NB4 (cell line): ENCODE data around the gene LANCL2.

Source experiments
- DNase-seq: peaks from one replicate; pipeline ENCODE4 v3.0.0; 2010; ENCODE audit warnings: low read depth
- H3K4me3 ChIP-seq: one replicate; pipeline ENCODE4 v1.5.1; 2011; ENCODE audit warnings: mild to moderate bottlenecking, low read depth, low read length, moderate library complexity
- CTCF ChIP-seq: IDR thresholded peaks from one replicate; pipeline ENCODE4 v1.5.1; 2012; ENCODE audit warnings: low read depth, low read length
- MAX ChIP-seq: IDR thresholded peaks from 2 replicates; pipeline ENCODE4 v1.6.1; 2011; ENCODE audit warnings: low read depth, low read length
- MYC ChIP-seq: IDR thresholded peaks from 2 replicates; pipeline ENCODE4 v1.6.1; 2011; ENCODE audit warnings: low read depth, low read length
- POLR2A ChIP-seq: IDR thresholded peaks from 2 replicates; pipeline ENCODE4 v1.6.1; 2011; ENCODE audit warnings: mild to moderate bottlenecking; ENCODE audit not compliant: insufficient read length; ENCODE audit errors: extremely low read depth

The LANCL2 gene

GRCh38 chr7:55458351-55458750 is 93.2 kb downstream of the LANCL2 start:
- no peak for DNase-seq
- TF ChIP-seq CTCF = no peak
- TF ChIP-seq MYC = no peak
- TF ChIP-seq MAX = no peak
- no peak for TF ChIP-seq POLR2A
- H3K4me3 ChIP-seq = no peak overlapping the region

GRCh38 chr7:55463686-55464262 is 98.6 kb downstream of the LANCL2 start:
- no peak for DNase-seq
- TF ChIP-seq POLR2A (no peak), MAX (no peak), CTCF (no peak)
- no peak overlapping the region for H3K4me3 ChIP-seq

- DNase-seq = no peak
- TF ChIP-seq CTCF (no peak), POLR2A (no peak), MYC (no peak), MAX (no peak)
- no peak overlapping the region for H3K4me3 ChIP-seq
Measured at GRCh38 chr7:55464422-55464821, 99.3 kb downstream of the LANCL2 start.

- no peak for TF ChIP-seq MYC
- no peak for TF ChIP-seq MAX
- TF ChIP-seq POLR2A = no peak
- TF ChIP-seq CTCF = no peak
- no peak for DNase-seq
- H3K4me3 ChIP-seq = no peak overlapping the region
Measured at GRCh38 chr7:55465691-55466090, 100.6 kb downstream of the LANCL2 start.

GRCh38 chr7:55467047-55467593 is 102.0 kb downstream of the LANCL2 start:
- H3K4me3 ChIP-seq = no peak overlapping the region
- TF ChIP-seq CTCF = no peak
- no peak for TF ChIP-seq MYC
- TF ChIP-seq MAX = no peak
- TF ChIP-seq POLR2A = no peak
- no peak for DNase-seq

GRCh38 chr7:55468495-55468894 is 103.4 kb downstream of the LANCL2 start:
- H3K4me3 ChIP-seq = no peak overlapping the region
- TF ChIP-seq CTCF (no peak), MYC (no peak), POLR2A (no peak), MAX (no peak)

More at GRCh38 chr7:55468495-55468894, 103.4 kb downstream of the LANCL2 start:
- DNase-seq = no peak
